Adrenal gland (tissue), 5 donors: ENCODE results near the gene SSH2.

Source experiments
- POLR2A ChIP-seq, 2 donors: fragments of 450-650 bp; IDR thresholded peaks; one replicate each; pipeline ENCODE4 v1.6.1; 2017; ENCODE audit warnings: antibody characterized with exemption in 2 of 2, mild to moderate bottlenecking in 2 of 2, moderate library complexity in 1 of 2
- TF ChIP-seq, protein P1 (sequence below), 6 experiments: fragments of 450-650 bp in 4 of 6; fragments of 200-600 bp in 2 of 6; sonication (generic) in 1 of 6; IDR thresholded peaks; 1 replicate in 5 of 6; 2 replicates in 1 of 6; pipeline versions ENCODE4 v1.5.1 to v1.8.0; 2016 to 2021; ENCODE audit warnings: antibody characterized with exemption in 6 of 6, mild to moderate bottlenecking in 2 of 6, moderate library complexity in 1 of 6
- donor health status: DM: no; HTN: no; CAD: no.

DNA sequence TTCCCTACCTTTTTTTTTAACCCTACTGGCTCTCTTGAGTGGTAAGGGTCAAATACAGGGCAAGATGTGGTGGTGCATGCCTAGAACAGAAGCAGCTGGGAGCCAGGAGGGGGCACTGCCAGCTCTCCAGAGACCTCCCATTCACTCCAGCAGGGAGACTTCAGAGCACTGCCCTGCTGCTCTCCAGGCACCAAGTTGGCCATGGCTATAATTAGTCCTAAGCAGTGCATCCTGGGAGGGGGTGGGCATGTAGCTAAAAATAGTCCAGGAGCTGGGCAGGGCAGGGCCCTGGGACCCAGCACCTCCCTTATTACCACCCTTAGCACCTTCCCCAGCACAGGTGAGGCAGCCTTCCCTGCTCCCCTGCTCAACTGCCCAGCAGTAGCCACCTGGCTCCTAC lies 310.8 kb downstream of the SSH2 start:
- TF ChIP-seq, protein P1, sequence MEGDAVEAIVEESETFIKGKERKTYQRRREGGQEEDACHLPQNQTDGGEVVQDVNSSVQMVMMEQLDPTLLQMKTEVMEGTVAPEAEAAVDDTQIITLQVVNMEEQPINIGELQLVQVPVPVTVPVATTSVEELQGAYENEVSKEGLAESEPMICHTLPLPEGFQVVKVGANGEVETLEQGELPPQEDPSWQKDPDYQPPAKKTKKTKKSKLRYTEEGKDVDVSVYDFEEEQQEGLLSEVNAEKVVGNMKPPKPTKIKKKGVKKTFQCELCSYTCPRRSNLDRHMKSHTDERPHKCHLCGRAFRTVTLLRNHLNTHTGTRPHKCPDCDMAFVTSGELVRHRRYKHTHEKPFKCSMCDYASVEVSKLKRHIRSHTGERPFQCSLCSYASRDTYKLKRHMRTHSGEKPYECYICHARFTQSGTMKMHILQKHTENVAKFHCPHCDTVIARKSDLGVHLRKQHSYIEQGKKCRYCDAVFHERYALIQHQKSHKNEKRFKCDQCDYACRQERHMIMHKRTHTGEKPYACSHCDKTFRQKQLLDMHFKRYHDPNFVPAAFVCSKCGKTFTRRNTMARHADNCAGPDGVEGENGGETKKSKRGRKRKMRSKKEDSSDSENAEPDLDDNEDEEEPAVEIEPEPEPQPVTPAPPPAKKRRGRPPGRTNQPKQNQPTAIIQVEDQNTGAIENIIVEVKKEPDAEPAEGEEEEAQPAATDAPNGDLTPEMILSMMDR (IDR thresholded peaks at IDR 0.05), result no peak
- no peak for TF ChIP-seq POLR2A (IDR thresholded peaks at IDR 0.05)
